Measurements from ENCODE around the gene MAP4K4. TPM values are rescaled to one million over a fixed set of nuclear protein-coding genes. Genes with fewer than 3 reads are reported as not detected.
A peak's percentile ranks its signal among the peaks of the same experiment; 100 is the strongest.

MAP4K4 gene
- total and polyA plus RNA-seq, 2 of the 13 experiments (the other 11 are each of a cell fraction or from before 2014, with no cell fraction given): 105 to 264 TPM

DNA sequence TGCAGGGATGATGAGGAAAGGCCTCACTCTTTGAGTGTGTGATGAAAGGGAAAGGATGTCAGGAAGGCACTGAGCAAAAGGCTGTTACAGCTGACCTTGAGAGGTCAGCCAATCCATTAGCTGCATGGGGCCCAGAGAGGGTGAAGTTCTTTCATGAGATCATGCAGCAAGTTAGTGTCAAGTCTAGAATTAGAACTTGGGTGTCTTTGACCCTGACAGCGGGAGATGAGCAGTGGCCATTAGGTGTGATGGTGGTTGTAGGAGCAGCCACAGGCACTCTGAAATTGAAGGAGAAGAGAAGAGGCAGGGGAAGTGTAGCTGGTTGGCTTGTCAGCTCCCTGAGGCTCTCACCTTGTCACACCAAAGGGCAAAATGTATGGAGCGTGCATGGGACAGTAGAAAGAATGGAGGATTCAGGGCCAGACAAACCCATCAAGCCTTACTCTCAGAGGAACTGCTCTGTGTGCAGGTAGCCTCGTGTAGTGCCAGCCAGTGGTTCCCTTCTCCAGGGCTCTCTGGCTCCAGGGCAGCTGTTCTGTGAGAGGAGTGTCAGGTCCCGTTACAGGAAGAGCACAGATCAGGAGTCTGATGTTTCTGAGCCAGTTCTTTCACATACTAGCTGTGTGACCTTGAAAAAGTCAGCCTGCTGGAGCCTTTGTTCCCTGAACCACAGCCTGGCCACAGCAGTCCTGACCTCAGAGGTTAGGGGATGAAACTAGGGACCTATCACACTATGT, 35.9 kb downstream of the MAP4K4 start (continued):
- TF ChIP-seq ZNF577 (CRISPR knock-in tag; IDR thresholded peaks at IDR 0.05; ENCODE audit: borderline replicate concordance, low read depth): no peak
- peak; percentile 66 for TF ChIP-seq AGO2 (optimal IDR thresholded peaks at IDR 0.05; ENCODE audit: low read depth, low read length)
- no peak for TF ChIP-seq ZNF772 (CRISPR knock-in tag; IDR thresholded peaks at IDR 0.05)
- TF ChIP-seq ZNF367 (CRISPR knock-in tag; IDR thresholded peaks at IDR 0.05; ENCODE audit: borderline replicate concordance): no peak
- TF ChIP-seq, protein P1, sequence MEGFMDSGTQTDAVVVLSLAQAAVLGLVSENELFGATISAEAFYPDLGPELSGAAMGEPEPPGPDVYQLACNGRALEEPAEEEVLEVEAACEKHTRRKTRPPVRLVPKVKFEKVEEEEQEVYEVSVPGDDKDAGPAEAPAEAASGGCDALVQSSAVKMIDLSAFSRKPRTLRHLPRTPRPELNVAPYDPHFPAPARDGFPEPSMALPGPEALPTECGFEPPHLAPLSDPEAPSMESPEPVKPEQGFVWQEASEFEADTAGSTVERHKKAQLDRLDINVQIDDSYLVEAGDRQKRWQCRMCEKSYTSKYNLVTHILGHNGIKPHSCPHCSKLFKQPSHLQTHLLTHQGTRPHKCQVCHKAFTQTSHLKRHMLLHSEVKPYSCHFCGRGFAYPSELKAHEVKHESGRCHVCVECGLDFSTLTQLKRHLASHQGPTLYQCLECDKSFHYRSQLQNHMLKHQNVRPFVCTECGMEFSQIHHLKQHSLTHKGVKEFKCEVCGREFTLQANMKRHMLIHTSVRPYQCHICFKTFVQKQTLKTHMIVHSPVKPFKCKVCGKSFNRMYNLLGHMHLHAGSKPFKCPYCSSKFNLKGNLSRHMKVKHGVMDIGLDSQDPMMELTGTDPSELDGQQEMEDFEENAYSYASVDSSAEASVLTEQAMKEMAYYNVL (CRISPR knock-in tag; IDR thresholded peaks at IDR 0.05; ENCODE audit: borderline replicate concordance): peak; percentile 88
- peak; percentile 60; the same call in 1 of the 2 replicates for TF ChIP-seq HHEX (CRISPR knock-in tag; IDR thresholded peaks at IDR 0.05)
- TF ChIP-seq HES4 (CRISPR knock-in tag; IDR thresholded peaks at IDR 0.05; ENCODE audit: borderline replicate concordance): no peak
- no peak for TF ChIP-seq NKX3-1 (CRISPR knock-in tag; IDR thresholded peaks at IDR 0.05)
- peak; percentile 67 for TF ChIP-seq SKI (IDR thresholded peaks at IDR 0.05; ENCODE audit: partially characterized antibody)
- peak; percentile 80; the same call in 1 of the 2 replicates for TF ChIP-seq AKAP8 (CRISPR knock-in tag; IDR thresholded peaks at IDR 0.05)
- peak; percentile 48 for TF ChIP-seq TEAD3 (CRISPR knock-in tag; optimal IDR thresholded peaks at IDR 0.05; ENCODE audit: borderline replicate concordance)
- no peak; the same call in 1 of the 2 replicates for TF ChIP-seq ZFP90 (CRISPR knock-in tag; IDR thresholded peaks at IDR 0.05; ENCODE audit: borderline replicate concordance)
- TF ChIP-seq, protein P2, sequence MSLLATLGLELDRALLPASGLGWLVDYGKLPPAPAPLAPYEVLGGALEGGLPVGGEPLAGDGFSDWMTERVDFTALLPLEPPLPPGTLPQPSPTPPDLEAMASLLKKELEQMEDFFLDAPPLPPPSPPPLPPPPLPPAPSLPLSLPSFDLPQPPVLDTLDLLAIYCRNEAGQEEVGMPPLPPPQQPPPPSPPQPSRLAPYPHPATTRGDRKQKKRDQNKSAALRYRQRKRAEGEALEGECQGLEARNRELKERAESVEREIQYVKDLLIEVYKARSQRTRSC (CRISPR knock-in tag; IDR thresholded peaks at IDR 0.05; ENCODE audit: low read depth): no peak
- TF ChIP-seq, protein P3, sequence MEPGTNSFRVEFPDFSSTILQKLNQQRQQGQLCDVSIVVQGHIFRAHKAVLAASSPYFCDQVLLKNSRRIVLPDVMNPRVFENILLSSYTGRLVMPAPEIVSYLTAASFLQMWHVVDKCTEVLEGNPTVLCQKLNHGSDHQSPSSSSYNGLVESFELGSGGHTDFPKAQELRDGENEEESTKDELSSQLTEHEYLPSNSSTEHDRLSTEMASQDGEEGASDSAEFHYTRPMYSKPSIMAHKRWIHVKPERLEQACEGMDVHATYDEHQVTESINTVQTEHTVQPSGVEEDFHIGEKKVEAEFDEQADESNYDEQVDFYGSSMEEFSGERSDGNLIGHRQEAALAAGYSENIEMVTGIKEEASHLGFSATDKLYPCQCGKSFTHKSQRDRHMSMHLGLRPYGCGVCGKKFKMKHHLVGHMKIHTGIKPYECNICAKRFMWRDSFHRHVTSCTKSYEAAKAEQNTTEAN (CRISPR knock-in tag; conservative IDR thresholded peaks at IDR 0.05): peak; percentile 50; the same call in 1 of the 2 replicates
- TF ChIP-seq BRF2 (CRISPR knock-in tag; IDR thresholded peaks at IDR 0.05): no peak
- TF ChIP-seq TRIM24 (CRISPR knock-in tag; IDR thresholded peaks at IDR 0.05): no peak; the same call in none of the 2 replicates
- TF ChIP-seq ARNT (IDR thresholded peaks at IDR 0.05): no peak
- TF ChIP-seq NFATC3 (CRISPR knock-in tag; IDR thresholded peaks at IDR 0.05): no peak
- TF ChIP-seq NBN (conservative IDR thresholded peaks at IDR 0.05): no peak
- no peak for TF ChIP-seq CCAR2 (optimal IDR thresholded peaks at IDR 0.05; ENCODE audit: low read depth, low read length)
- no peak for TF ChIP-seq HNRNPLL (IDR thresholded peaks at IDR 0.05; ENCODE audit: low read depth, low read length, poor library complexity, severe bottlenecking)
- peak; percentile 67; the same call in 1 of the 2 replicates for TF ChIP-seq ZNF644 (CRISPR knock-in tag; IDR thresholded peaks at IDR 0.05; ENCODE audit: low read depth)
- TF ChIP-seq ZC3H13 (CRISPR knock-in tag; IDR thresholded peaks at IDR 0.05): no peak
- TF ChIP-seq HOXA3 (CRISPR knock-in tag; IDR thresholded peaks at IDR 0.05): peak; percentile 11; the same call in 1 of the 2 replicates
- no peak for TF ChIP-seq ARID2 (CRISPR knock-in tag; IDR thresholded peaks at IDR 0.05; ENCODE audit: borderline replicate concordance)
- no peak for TF ChIP-seq ZNF761 (CRISPR knock-in tag; conservative IDR thresholded peaks at IDR 0.05)
- TF ChIP-seq CEBPG (CRISPR knock-in tag; IDR thresholded peaks at IDR 0.05): peak; percentile 62
- no peak for TF ChIP-seq MTF2 (CRISPR knock-in tag; IDR thresholded peaks at IDR 0.05; ENCODE audit: borderline replicate concordance)
